ENCODE data around the gene NXPH2.

DNA sequence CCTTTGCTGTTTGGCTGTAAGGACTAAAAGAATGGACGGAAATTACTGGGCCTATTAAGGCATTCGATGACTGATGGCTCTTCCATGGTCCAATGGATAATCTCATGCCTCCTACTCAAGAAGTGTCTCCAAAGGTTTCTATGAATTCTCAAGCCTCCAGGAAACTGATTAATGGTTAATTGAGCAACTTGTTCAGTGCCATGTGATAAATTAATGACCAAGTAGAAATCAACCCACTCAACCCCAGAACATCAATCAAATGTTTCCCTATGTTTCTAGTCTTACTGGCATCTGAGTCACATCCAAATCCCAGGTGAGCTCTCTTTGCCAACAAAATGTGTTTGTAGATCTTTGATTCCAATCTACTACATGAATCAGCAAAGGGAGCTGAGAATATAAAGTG lies 103.6 kb downstream of the NXPH2 start:
- TF ChIP-seq POLR2A (IDR thresholded peaks at IDR 0.05; ENCODE audit: insufficient read depth in 1 of 2, low read depth in 2 of 2, low read length in 2 of 2) (no peak), HNRNPH1 (optimal IDR thresholded peaks at IDR 0.05; ENCODE audit: low read depth, low read length) (no peak), CTCF (CRISPR knock-in tag; IDR thresholded peaks at IDR 0.05) (no peak), GZF1 (CRISPR knock-in tag; IDR thresholded peaks at IDR 0.05) (no peak), BHLHE40 (IDR thresholded peaks at IDR 0.05; ENCODE audit: low read length) (no peak), NONO (IDR thresholded peaks at IDR 0.05) (no peak), NONO (CRISPR knock-in tag; conservative IDR thresholded peaks at IDR 0.05) (no peak), NR2F2 (IDR thresholded peaks at IDR 0.05; ENCODE audit: borderline replicate concordance, low read depth) (no peak), ZXDC (CRISPR knock-in tag; IDR thresholded peaks at IDR 0.05) (no peak), CHD2 (IDR thresholded peaks at IDR 0.05; ENCODE audit: low read depth, low read length) (no peak)
- TF ChIP-seq, protein P1, sequence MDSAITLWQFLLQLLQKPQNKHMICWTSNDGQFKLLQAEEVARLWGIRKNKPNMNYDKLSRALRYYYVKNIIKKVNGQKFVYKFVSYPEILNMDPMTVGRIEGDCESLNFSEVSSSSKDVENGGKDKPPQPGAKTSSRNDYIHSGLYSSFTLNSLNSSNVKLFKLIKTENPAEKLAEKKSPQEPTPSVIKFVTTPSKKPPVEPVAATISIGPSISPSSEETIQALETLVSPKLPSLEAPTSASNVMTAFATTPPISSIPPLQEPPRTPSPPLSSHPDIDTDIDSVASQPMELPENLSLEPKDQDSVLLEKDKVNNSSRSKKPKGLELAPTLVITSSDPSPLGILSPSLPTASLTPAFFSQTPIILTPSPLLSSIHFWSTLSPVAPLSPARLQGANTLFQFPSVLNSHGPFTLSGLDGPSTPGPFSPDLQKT (CRISPR knock-in tag; IDR thresholded peaks at IDR 0.05; ENCODE audit: borderline replicate concordance), result no peak
- TF ChIP-seq, protein P2, sequence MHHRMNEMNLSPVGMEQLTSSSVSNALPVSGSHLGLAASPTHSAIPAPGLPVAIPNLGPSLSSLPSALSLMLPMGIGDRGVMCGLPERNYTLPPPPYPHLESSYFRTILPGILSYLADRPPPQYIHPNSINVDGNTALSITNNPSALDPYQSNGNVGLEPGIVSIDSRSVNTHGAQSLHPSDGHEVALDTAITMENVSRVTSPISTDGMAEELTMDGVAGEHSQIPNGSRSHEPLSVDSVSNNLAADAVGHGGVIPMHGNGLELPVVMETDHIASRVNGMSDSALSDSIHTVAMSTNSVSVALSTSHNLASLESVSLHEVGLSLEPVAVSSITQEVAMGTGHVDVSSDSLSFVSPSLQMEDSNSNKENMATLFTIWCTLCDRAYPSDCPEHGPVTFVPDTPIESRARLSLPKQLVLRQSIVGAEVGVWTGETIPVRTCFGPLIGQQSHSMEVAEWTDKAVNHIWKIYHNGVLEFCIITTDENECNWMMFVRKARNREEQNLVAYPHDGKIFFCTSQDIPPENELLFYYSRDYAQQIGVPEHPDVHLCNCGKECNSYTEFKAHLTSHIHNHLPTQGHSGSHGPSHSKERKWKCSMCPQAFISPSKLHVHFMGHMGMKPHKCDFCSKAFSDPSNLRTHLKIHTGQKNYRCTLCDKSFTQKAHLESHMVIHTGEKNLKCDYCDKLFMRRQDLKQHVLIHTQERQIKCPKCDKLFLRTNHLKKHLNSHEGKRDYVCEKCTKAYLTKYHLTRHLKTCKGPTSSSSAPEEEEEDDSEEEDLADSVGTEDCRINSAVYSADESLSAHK (CRISPR knock-in tag; IDR thresholded peaks at IDR 0.05; ENCODE audit: borderline replicate concordance), result no peak
- TF ChIP-seq, protein P3, sequence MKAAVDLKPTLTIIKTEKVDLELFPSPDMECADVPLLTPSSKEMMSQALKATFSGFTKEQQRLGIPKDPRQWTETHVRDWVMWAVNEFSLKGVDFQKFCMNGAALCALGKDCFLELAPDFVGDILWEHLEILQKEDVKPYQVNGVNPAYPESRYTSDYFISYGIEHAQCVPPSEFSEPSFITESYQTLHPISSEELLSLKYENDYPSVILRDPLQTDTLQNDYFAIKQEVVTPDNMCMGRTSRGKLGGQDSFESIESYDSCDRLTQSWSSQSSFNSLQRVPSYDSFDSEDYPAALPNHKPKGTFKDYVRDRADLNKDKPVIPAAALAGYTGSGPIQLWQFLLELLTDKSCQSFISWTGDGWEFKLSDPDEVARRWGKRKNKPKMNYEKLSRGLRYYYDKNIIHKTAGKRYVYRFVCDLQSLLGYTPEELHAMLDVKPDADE (CRISPR knock-in tag; IDR thresholded peaks at IDR 0.05), result no peak

Measured in HepG2 (cell line).